ENCODE results near the gene CDCP2.

DNA sequence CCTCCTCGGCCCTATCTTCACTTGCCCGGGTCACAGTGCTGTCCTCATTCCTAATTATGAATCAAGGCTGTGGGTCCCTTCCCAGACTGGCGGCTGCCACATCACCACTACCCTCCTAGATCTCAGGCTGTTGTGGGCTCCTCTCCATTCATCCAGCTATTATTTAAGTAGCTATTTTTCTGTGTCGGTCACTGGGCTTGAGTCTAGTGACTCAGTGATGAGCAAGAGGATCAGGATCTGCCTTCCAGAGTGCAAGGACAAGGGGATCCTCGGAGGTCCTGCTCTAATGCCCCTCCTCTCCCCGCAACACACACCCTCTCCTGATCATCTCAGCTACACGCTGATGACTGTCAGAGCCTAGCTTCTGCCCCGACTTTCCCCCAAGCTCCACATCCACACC is 34.1 kb downstream of the CDCP2 start:
- TF ChIP-seq, protein P1, sequence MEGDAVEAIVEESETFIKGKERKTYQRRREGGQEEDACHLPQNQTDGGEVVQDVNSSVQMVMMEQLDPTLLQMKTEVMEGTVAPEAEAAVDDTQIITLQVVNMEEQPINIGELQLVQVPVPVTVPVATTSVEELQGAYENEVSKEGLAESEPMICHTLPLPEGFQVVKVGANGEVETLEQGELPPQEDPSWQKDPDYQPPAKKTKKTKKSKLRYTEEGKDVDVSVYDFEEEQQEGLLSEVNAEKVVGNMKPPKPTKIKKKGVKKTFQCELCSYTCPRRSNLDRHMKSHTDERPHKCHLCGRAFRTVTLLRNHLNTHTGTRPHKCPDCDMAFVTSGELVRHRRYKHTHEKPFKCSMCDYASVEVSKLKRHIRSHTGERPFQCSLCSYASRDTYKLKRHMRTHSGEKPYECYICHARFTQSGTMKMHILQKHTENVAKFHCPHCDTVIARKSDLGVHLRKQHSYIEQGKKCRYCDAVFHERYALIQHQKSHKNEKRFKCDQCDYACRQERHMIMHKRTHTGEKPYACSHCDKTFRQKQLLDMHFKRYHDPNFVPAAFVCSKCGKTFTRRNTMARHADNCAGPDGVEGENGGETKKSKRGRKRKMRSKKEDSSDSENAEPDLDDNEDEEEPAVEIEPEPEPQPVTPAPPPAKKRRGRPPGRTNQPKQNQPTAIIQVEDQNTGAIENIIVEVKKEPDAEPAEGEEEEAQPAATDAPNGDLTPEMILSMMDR (IDR thresholded peaks at IDR 0.05), result no peak
- no peak for TF ChIP-seq POLR2A (IDR thresholded peaks at IDR 0.05)
- no peak for TF ChIP-seq EP300 (IDR thresholded peaks at IDR 0.05)
- TF ChIP-seq POLR2AphosphoS5 (IDR thresholded peaks at IDR 0.05), result no peak
